Hepatocyte (in vitro differentiated cells): ENCODE measurements around the gene RFX4. TPM values are rescaled to one million over a fixed set of nuclear protein-coding genes. Genes with fewer than 3 reads are reported as not detected.

Source experiments
- DNase-seq: peaks from one replicate; pipeline ENCODE4 v3.0.0-alpha.2; 2016; ENCODE audit warnings: low spot score
- H2AFZ ChIP-seq: fragments of 200-600 bp; sonication (generic); 2 replicates; pipeline ENCODE4 v1.6.0; 2016; ENCODE audit warnings: antibody characterized with exemption, mild to moderate bottlenecking
- H3K27ac ChIP-seq: fragments of 200-600 bp; sonication (generic); 2 replicates; pipeline ENCODE4 v1.5.1; 2016; ENCODE audit warnings: mild to moderate bottlenecking
- H3K27me3 ChIP-seq: fragments of 200-600 bp; sonication (generic); 2 replicates; pipeline ENCODE4 v1.6.1; 2016
- H3K36me3 ChIP-seq: fragments of 200-600 bp; sonication (generic); replicated peaks from 2 replicates; pipeline ENCODE4 v1.5.1; 2016; ENCODE audit warnings: low read depth; ENCODE audit not compliant: insufficient read depth
- H3K4me1 ChIP-seq: fragments of 200-600 bp; sonication (generic); 2 replicates; pipeline ENCODE4 v1.5.1; 2016; ENCODE audit warnings: mild to moderate bottlenecking, moderate library complexity; ENCODE audit not compliant: insufficient read depth
- H3K4me2 ChIP-seq: fragments of 200-600 bp; sonication (generic); 2 replicates; pipeline ENCODE4 v1.6.0; 2016
- H3K4me3 ChIP-seq: fragments of 200-600 bp; sonication (generic); 2 replicates; pipeline ENCODE4 v1.5.1; 2016; ENCODE audit warnings: mild to moderate bottlenecking
- H3K79me2 ChIP-seq: fragments of 200-600 bp; sonication (generic); 2 replicates; pipeline ENCODE4 v1.6.0; 2017; ENCODE audit warnings: mild to moderate bottlenecking
- H3K9me2 ChIP-seq: fragments of 200-600 bp; sonication (generic); replicated peaks from 2 replicates; pipeline ENCODE4 v1.6.0; 2017; ENCODE audit warnings: mild to moderate bottlenecking; ENCODE audit not compliant: insufficient read depth
- H3K9me3 ChIP-seq: fragments of 200-600 bp; sonication (generic); 2 replicates; pipeline ENCODE4 v1.5.1; 2016; ENCODE audit warnings: low read depth, mild to moderate bottlenecking
- H4K20me1 ChIP-seq: fragments of 200-600 bp; sonication (generic); 2 replicates; pipeline ENCODE4 v1.6.0; 2016; ENCODE audit warnings: mild to moderate bottlenecking; ENCODE audit not compliant: insufficient read depth, poor library complexity, severe bottlenecking
- CTCF ChIP-seq: fragments of 200-600 bp; sonication (generic); IDR thresholded peaks from 2 replicates; pipeline ENCODE4 v1.5.1; 2016; ENCODE audit warnings: antibody characterized with exemption, mild to moderate bottlenecking; ENCODE audit not compliant: poor library complexity
- EZH2 ChIP-seq: fragments of 200-600 bp; sonication (generic); IDR thresholded peaks from 2 replicates; pipeline ENCODE4 v1.6.1; 2016; ENCODE audit warnings: antibody characterized with exemption, mild to moderate bottlenecking, borderline replicate concordance
- EZH2phosphoT487 ChIP-seq: fragments of 200-600 bp; sonication (generic); IDR thresholded peaks from one replicate; pipeline ENCODE4 v1.6.1; 2018; ENCODE audit warnings: antibody characterized with exemption, mild to moderate bottlenecking, low read depth, moderate library complexity; ENCODE audit not compliant: unreplicated experiment, severe bottlenecking
- WGBS: methylation state at CpG from one replicate; pipeline ENCODE4 v1.1.6; 2016; ENCODE audit warnings: low lambda C conversion rate; ENCODE audit errors: missing lambda C conversion rate; 5-methylcytosine and 5-hydroxymethylcytosine counted together
- polyA plus RNA-seq: library from polyadenylated mRNA; unstranded; fragments of >200 nt; fragmentation: Nextera tagmentation; extraction: Ambion mirVana; gene quantifications from 2 replicates; pipeline ENCODE4 v1.2.1, GENCODE V29; 2016
- total RNA-seq: library from RNA; depleted of rRNA; stranded (reverse); fragments of >200 nt; gene quantifications from 2 replicates; pipeline ENCODE4 v1.2.3, GENCODE V29; 2014

Gene RFX4
- total and polyA plus RNA-seq, 2 experiments from 2014 or later = not detected

DNA sequence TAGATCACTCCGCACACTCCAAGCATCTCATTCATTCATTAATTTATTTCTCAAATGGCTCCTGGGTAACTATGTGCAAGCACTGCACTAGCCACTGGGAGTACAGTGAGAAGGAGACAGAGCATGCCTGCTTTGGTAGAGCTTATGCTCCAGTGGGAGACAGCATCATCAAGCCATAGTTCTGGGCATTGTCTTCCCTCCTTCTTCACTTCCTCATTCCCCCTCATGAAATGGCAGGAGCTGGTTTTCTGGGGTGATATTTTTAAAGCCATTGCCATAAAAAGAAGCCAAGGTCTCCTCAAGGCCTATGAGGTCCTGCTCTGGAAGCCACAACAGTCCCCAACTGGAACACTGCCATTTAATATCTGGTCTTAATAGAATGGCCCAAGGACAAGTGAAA is 171.5 kb downstream of the RFX4 start:
- Histone ChIP-seq H3K9me3 (no peaks in the 10 kb centered on the region), H3K36me3 (no peaks in the 10 kb centered on the region), H3K4me3 (no peak overlapping the region), H4K20me1 (no peaks in the 10 kb centered on the region), H3K4me1 (no peaks in the 10 kb centered on the region), H2AFZ (no peak overlapping the region), H3K27ac (no peak overlapping the region), H3K4me2 (no peak overlapping the region), H3K9me2 (no peaks in the 10 kb centered on the region), H3K27me3 (no peaks in the 10 kb centered on the region), H3K79me2 (no peaks in the 10 kb centered on the region)
- no peak for TF ChIP-seq EZH2phosphoT487
- no peak for TF ChIP-seq CTCF
- TF ChIP-seq EZH2 = no peak
- 100% methylated on average over 1 of the region's 1 CpG for WGBS
- no peak for DNase-seq

GRCh38 chr12:106757623-106758348 is 175.0 kb downstream of the RFX4 start:
- Histone ChIP-seq H3K36me3 (no peaks in the 10 kb centered on the region), H3K9me3 (no peaks in the 10 kb centered on the region), H3K4me3 (no peak overlapping the region), H3K4me1 (no peaks in the 10 kb centered on the region), H3K27me3 (no peaks in the 10 kb centered on the region), H3K79me2 (no peaks in the 10 kb centered on the region), H3K9me2 (no peaks in the 10 kb centered on the region), H3K27ac (no peak overlapping the region), H2AFZ (no peak overlapping the region), H4K20me1 (no peaks in the 10 kb centered on the region), H3K4me2 (no peak overlapping the region)
- TF ChIP-seq EZH2 (no peak), CTCF (no peak), EZH2phosphoT487 (no peak)
- DNase-seq = no peak
- WGBS = 83% methylated on average over 6 of the region's 6 CpGs

DNA sequence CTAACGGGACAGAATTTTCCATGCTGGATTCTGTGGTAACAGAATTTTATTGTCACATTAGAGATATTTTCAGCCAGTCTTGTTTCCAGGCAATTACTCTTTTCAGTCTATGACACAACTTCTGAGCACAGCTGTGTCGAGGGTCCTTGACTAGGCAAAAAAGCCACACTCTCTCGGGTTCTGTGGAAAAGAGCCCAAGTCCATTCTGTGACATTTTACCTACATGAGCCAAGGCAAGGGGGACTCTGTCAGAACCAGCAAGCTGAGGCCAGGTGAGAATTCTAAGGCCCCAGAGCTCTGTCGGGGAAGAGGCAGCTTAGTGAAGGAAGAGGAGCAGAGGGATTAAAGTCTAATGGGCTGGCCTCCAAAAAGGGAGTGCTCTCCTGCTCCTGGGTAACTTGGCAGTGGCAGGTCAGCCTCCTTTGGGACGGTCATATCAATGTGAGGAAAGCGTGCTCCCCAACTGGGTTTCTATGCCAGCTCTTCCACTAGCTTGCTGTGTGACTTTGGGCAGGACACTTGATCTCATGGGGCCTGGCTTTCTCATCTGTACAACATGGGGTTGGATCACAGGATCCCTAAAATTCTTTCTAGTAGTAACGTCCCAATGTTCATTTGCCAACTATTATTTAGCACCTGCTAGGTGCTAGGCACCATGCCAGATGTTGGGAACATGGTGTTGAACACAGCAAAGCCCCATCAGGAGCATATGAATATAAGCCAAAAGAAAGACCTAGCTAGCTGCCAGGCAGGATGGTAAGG is 175.7 kb downstream of the RFX4 start:
- no peaks in the 10 kb centered on the region for H3K4me1 ChIP-seq
- no peaks in the 10 kb centered on the region for H4K20me1 ChIP-seq
- no peaks in the 10 kb centered on the region for H3K36me3 ChIP-seq
- H3K4me2 ChIP-seq = no peak overlapping the region
- 89% methylated on average over 7 of the region's 7 CpGs for WGBS
- H3K9me3 ChIP-seq = no peaks in the 10 kb centered on the region
- TF ChIP-seq CTCF (no peak), EZH2 (no peak), EZH2phosphoT487 (no peak)
- no peaks in the 10 kb centered on the region for H3K79me2 ChIP-seq
- no peak overlapping the region for H3K27ac ChIP-seq
- no peak overlapping the region for H2AFZ ChIP-seq
- DNase-seq = no peak
- no peak overlapping the region for H3K4me3 ChIP-seq
- H3K9me2 ChIP-seq = no peaks in the 10 kb centered on the region
- no peaks in the 10 kb centered on the region for H3K27me3 ChIP-seq
